CD4-positive, CD25-positive, alpha-beta regulatory T cell (primary cell): ENCODE measurements around the gene ARL10. TPM values are rescaled to one million over a fixed set of nuclear protein-coding genes. Genes with fewer than 3 reads are reported as not detected.
"Not testable (repeated sequence)": the region's sequence is repeated elsewhere in the genome, so short reads cannot be mapped to it uniquely, and the experiment has no call there.

Experiments used
- ATAC-seq, 2 donors: fragments of 150-1000 bp; cut with Tn5 transposase; one replicate each; pipeline ENCODE4 v1.10.0; 2021; ENCODE audit warnings: low read depth in 2 of 2, moderate number of reproducible peaks in 2 of 2, moderate library complexity in 1 of 2
- DNase-seq, 3 donors: peaks; one replicate each; pipeline versions ENCODE4 v3.0.0 to v3.0.0-alpha.2; 2012 to 2022; ENCODE audit warnings: mixed read lengths in 1 of 3
- H3K27ac ChIP-seq: one replicate; pipeline ENCODE4 v1.7.0; 2013; ENCODE audit warnings: mild to moderate bottlenecking, low read length; ENCODE audit not compliant: insufficient read depth, poor library complexity, severe bottlenecking
- H3K27me3 ChIP-seq: one replicate; pipeline ENCODE4 v1.7.0; 2013; ENCODE audit warnings: low read length; ENCODE audit not compliant: control insufficient read depth, insufficient read depth
- H3K36me3 ChIP-seq: one replicate; pipeline ENCODE4 v1.7.0; 2013; ENCODE audit warnings: mild to moderate bottlenecking, low read length, moderate library complexity; ENCODE audit not compliant: control insufficient read depth, insufficient read depth
- H3K4me1 ChIP-seq: 2 replicates; pipeline ENCODE4 v1.7.0; 2013; ENCODE audit warnings: mild to moderate bottlenecking, low read length; ENCODE audit not compliant: insufficient read depth, control insufficient read depth, poor library complexity, severe bottlenecking
- H3K4me3 ChIP-seq: one replicate; pipeline ENCODE4 v1.7.0; 2013; ENCODE audit warnings: low read depth, mild to moderate bottlenecking, low read length, moderate library complexity
- H3K9me3 ChIP-seq, 2 experiments: 1 replicate in 1 of 2; 2 replicates in 1 of 2; pipeline ENCODE4 v1.7.0; 2013; ENCODE audit warnings: low read length in 2 of 2, mild to moderate bottlenecking in 1 of 2, moderate library complexity in 1 of 2; ENCODE audit not compliant: control insufficient read depth in 2 of 2
- H3K27ac Mint-ChIP-seq, 3 donors: one replicate each; pipeline ENCODE4 v1.8.0; 2020 to 2022; ENCODE audit warnings: mild to moderate bottlenecking in 3 of 3, mixed read lengths in 3 of 3, moderate library complexity in 2 of 3
- H3K27me3 Mint-ChIP-seq: one replicate; pipeline ENCODE4 v1.8.0; 2022; ENCODE audit warnings: mild to moderate bottlenecking, mixed read lengths
- H3K36me3 Mint-ChIP-seq: one replicate; pipeline ENCODE4 v1.8.0; 2020; ENCODE audit warnings: mixed read lengths
- H3K4me1 Mint-ChIP-seq, 4 donors: one replicate each; pipeline ENCODE4 v1.8.0; 2020 to 2022; ENCODE audit warnings: mixed read lengths in 4 of 4, mild to moderate bottlenecking in 1 of 4
- H3K4me3 Mint-ChIP-seq, 4 donors: one replicate each; pipeline ENCODE4 v1.8.0; 2020 to 2022; ENCODE audit warnings: mild to moderate bottlenecking in 4 of 4, mixed read lengths in 4 of 4, moderate library complexity in 3 of 4
- H3K9me3 Mint-ChIP-seq, 7 donors: one replicate each; pipeline ENCODE4 v1.8.0; 2020 to 2022; ENCODE audit warnings: mixed read lengths in 7 of 7, mild to moderate bottlenecking in 3 of 7, moderate library complexity in 2 of 7
- polyA plus RNA-seq, 4 donors: library from polyadenylated mRNA; unstranded; fragments of 300-500 nt; fragmentation: Illumina TruSeq; gene quantifications; one replicate each; pipeline ENCODE4 v1.2.3, GENCODE V29; 2021
- total RNA-seq: library from RNA; stranded (reverse); gene quantifications from one replicate; pipeline ENCODE4 v1.2.3, GENCODE V29; 2022

Gene ARL10
- total and polyA plus RNA-seq, 5 donors from 2014 or later: 1.6 to 4.8 (median 2.3) TPM

DNA sequence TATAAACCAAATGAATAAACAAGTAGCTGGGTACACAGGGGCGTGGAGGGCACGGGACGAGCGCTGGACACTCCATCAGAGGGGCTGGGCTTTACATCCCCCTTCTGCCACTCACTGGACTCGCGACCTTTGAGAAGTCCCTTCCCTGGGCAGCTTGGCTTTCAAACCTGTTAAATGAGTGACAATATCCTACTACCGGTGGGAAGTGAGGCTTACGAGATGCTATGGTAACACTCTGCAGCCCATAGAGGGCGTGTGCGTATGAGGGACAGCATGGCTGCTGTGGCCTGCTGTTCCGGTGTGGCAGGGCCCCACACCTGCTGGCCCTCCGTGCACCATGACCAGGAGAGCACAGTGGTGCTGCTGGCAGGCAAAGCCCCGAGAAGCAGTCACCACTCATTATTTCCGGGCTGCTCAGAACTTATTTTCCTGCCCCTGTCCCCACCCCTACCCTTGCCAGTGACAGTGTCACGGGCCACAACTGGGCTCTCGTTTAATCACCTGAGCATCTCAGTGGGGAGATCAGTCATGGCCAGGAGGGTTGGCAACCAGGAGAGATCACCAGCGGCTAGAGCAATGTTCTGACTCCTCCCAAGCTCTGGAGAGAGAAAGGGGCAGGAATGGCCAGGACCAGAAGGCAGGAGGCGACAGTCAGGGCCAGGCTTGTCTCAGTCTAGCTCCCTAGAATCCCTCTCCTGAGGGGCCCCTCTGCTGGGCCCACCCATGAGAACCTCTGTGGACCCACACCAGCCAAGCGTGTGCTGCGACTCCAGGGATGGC lies 40.6 kb downstream of the ARL10 start:
- H3K9me3 Mint-ChIP-seq: no peaks in the 10 kb centered on the region
- Histone ChIP-seq H3K36me3 (peaks cover 40% of the 10 kb centered on the region), H3K9me3 (no peaks in the 10 kb centered on the region), H3K4me3 (no peak overlapping the region), H3K4me1 (no peaks in the 10 kb centered on the region), H3K27me3 (no peaks in the 10 kb centered on the region), H3K27ac (no peak overlapping the region)
- H3K27ac Mint-ChIP-seq: peak overlapping the region in 1 of 3 donors; percentile 62
- peaks cover 21% of the 10 kb centered on the region for H3K36me3 Mint-ChIP-seq
- H3K27me3 Mint-ChIP-seq: no peaks in the 10 kb centered on the region
- no peak overlapping the region for H3K4me3 Mint-ChIP-seq
- no peak for ATAC-seq
- DNase-seq: no peak
- H3K4me1 Mint-ChIP-seq: peaks cover 0 to 4% (median 2%) of the 10 kb centered on the region in 4 donors

DNA sequence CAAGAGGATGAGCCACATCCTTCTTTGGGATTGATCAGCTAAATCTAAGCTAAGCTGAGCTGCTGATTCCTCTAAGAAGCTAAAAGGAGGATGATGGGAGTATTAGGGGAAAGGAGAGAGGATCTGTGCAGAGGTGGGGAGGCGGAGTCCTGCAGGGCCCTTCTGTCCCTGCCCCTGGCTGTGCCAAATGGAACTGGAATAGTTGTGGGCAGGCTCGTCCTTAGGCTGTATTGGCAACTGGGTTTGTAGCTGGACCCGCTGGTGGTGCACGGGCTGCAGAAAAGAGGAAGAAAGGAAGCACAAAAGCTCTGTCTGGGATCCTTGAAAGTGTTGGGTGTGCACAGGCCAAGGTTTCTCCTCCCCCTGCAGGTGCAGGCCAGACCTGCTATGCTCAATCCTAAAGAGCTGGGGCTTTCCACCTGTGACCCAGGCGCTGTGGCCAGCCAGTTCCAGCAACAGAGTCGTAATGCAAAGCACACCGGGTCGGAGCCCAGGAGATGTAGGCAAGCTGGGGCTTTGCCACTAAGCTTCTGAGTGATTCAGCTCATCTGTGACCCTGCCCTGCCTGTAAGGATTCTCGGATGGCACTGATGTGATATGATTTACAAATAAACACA lies 41.3 kb downstream of the ARL10 start:
- peak overlapping the region in 1 of 3 donors; percentile 62 for H3K27ac Mint-ChIP-seq
- no peak overlapping the region for H3K4me3 Mint-ChIP-seq
- H3K36me3 ChIP-seq: peaks cover 36% of the 10 kb centered on the region
- ATAC-seq (peak in 1 of 2 donors; percentile 20), DNase-seq (no peak)
- peaks cover 28% of the 10 kb centered on the region for H3K36me3 Mint-ChIP-seq
- H3K4me1 ChIP-seq: no peaks in the 10 kb centered on the region
- no peaks in the 10 kb centered on the region for H3K9me3 ChIP-seq
- H3K4me1 Mint-ChIP-seq: peaks cover 0 to 10% (median 7%) of the 10 kb centered on the region in 4 donors
- H3K27me3 Mint-ChIP-seq: no peaks in the 10 kb centered on the region
- no peak overlapping the region for H3K4me3 ChIP-seq
- H3K27me3 ChIP-seq: no peaks in the 10 kb centered on the region
- H3K27ac ChIP-seq: no peak overlapping the region
- H3K9me3 Mint-ChIP-seq: no peaks in the 10 kb centered on the region

DNA sequence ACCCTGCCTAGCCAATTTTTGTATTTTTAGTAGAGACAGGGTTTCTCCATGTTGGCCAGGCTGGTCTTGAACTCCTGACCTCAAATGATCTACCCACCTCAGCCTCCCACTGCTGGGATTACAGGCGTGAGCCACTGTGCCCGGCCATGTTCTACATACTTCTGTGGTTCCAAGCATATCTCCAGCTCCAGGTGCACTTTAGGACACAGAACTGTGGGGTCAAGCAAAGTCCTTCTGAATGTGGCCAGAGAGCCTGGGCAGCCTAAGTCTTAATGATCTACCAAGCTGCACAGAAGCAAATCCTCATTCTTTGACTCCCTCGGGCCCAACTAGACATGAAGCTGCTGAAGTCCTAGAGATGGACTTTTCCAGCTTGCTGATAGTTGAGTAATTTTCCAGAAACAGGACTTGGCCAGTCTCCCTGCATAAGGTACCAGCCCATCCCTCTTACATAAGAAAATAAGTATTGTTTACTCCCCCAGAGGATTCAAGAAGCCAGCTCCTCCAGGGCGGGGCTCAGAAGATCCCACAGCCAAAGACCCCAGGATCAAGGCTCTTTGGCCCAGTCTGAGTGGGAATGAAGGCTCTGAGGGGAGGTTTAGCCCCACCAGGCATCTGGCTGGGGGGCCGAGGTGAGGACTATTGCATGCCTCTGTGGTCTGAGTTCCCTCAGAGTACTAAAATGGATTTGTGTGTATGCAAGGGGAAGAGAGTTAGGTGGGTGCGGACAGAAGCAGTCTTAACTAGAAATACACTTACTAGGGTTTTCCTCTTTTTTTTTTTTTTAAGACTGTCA lies 42.4 kb downstream of the ARL10 start:
- H3K27ac Mint-ChIP-seq: peak overlapping the region in 1 of 3 donors; percentile 69

DNA sequence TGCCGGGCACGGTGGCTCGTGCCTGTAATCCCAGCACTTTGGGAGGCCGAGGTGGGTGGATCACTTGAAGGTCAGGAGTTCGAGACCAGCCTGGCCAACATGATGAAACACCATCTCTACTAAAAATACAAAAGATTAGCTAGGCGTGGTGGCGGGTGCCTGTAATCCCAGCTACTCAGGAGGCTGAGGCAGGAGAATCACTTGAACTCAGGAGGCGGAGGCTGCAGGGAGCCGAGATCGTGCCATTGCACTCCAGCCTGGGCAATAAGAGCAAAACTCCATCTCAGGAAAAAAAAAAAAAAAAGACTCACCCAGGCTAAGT lies 42.9 kb downstream of the ARL10 start:
- Mint-ChIP-seq H3K36me3 (peaks cover 26% of the 10 kb centered on the region), H3K4me1 (peaks cover 0 to 21% (median 10%) of the 10 kb centered on the region in 4 donors)
- not testable (repeated sequence) for H3K4me3 Mint-ChIP-seq, H3K4me1 ChIP-seq, ATAC-seq, H3K27me3 Mint-ChIP-seq, H3K27ac Mint-ChIP-seq, H3K9me3 Mint-ChIP-seq, H3K27ac ChIP-seq, H3K4me3 ChIP-seq, DNase-seq, H3K9me3 ChIP-seq, H3K27me3 ChIP-seq
- peaks cover 36% of the 10 kb centered on the region for H3K36me3 ChIP-seq

More for the DNA sequence above, 42.4 kb downstream of the ARL10 start:
- ATAC-seq (no peak), DNase-seq (no peak)
- peaks cover 0 to 16% (median 8%) of the 10 kb centered on the region in 4 donors for H3K4me1 Mint-ChIP-seq
- no peak overlapping the region for H3K4me3 Mint-ChIP-seq
- Histone ChIP-seq H3K4me3 (no peak overlapping the region), H3K9me3 (no peaks in the 10 kb centered on the region), H3K36me3 (peaks cover 36% of the 10 kb centered on the region), H3K27ac (no peak overlapping the region), H3K27me3 (no peaks in the 10 kb centered on the region), H3K4me1 (no peaks in the 10 kb centered on the region)
- H3K36me3 Mint-ChIP-seq: peaks cover 27% of the 10 kb centered on the region
- H3K27me3 Mint-ChIP-seq: no peaks in the 10 kb centered on the region
- H3K9me3 Mint-ChIP-seq: no peaks in the 10 kb centered on the region

DNA sequence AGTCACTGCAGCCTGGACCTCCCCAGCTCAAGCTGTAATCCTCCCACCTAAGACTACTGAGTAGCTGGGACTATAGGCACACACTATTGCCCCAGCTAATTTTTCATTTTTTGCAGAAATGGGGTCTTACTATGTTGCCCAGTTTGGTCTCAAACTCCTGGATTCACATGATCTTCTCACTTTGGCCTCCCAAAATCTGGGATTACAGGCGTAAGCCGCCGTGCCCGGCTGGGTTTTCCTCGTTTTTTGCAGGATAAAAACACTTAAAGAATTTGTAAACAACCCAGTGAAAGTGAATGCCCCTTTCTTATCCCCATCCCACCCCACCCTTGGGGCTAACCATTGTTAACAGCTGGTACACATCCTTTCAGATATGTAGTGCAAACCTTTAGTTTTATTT lies 43.3 kb downstream of the ARL10 start:
- Histone ChIP-seq H3K4me1 (peaks cover under 1% of the 10 kb centered on the region), H3K27me3 (no peaks in the 10 kb centered on the region), H3K9me3 (no peaks in the 10 kb centered on the region), H3K27ac (no peak overlapping the region), H3K36me3 (peaks cover 36% of the 10 kb centered on the region), H3K4me3 (no peak overlapping the region)
- H3K36me3 Mint-ChIP-seq: peaks cover 26% of the 10 kb centered on the region
- H3K27ac Mint-ChIP-seq: no peak overlapping the region
- ATAC-seq: no peak
- no peaks in the 10 kb centered on the region for H3K9me3 Mint-ChIP-seq
- no peak overlapping the region for H3K4me3 Mint-ChIP-seq
- H3K27me3 Mint-ChIP-seq: no peaks in the 10 kb centered on the region
- no peak for DNase-seq
- H3K4me1 Mint-ChIP-seq: peaks cover 0 to 25% (median 10%) of the 10 kb centered on the region in 4 donors

DNA sequence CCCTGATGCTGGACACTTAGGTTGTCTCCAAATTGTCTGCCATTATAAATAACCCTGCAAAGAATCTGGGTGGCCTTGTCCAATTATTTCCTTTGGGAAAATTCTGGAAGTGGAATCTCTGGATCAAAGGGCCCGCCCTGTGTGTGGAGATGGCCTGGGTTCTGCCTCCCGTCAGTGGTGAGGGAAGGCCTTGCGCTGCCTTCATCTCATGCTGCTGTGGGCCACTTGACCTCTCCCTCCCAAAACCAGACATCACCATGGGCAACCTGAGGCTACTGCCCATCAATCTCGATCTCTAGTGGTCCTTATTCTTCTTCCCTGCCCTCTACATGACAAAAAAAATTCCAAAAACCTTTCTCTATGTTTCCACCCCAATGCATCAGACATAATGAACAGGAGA lies 44.5 kb downstream of the ARL10 start:
- peaks cover 34% of the 10 kb centered on the region for H3K36me3 ChIP-seq
- peaks cover 4 to 37% (median 19%) of the 10 kb centered on the region in 4 donors for H3K4me1 Mint-ChIP-seq
- DNase-seq: no peak

DNA sequence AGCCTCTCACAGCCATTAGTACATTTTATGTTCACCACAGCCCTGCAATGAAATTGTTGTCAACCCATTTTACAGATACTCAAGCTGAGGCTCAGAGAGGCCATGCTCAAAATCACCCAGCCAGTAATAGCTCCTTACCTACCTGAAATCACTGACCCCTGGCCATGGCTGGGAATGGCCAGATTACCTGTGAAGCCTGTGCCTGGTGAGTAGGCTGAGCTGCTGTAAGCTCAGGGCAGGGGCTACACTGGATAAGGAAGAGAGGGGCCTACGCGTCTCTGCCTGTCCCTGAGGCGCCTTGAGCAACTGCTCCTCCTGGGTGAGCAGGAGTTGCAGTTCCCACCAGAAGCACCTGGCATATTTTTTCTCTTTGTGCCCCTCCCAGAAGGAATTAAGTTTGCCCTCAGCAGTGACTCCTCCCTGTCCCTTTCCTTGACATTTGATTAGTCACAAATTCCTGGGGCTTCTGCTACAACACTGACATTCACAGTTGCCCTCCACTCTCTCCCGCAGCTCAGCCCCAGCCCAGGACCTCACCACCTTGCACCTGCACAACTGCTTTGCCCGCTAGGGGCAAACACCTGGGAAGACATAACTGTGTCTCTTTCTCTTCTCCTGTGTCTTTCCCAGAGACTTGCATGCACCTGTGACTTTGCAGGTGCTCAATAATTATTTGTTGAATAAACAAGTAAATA lies 45.3 kb downstream of the ARL10 start:
- H3K27ac ChIP-seq: no peak overlapping the region
- H3K27ac Mint-ChIP-seq: no peak overlapping the region
- H3K27me3 ChIP-seq: no peaks in the 10 kb centered on the region
- no peaks in the 10 kb centered on the region for H3K27me3 Mint-ChIP-seq
- no peaks in the 10 kb centered on the region for H3K9me3 Mint-ChIP-seq
- H3K9me3 ChIP-seq: no peaks in the 10 kb centered on the region
- DNase-seq (no peak), ATAC-seq (no peak)
- peaks cover 11 to 46% (median 26%) of the 10 kb centered on the region in 4 donors for H3K4me1 Mint-ChIP-seq
- no peak overlapping the region for H3K4me3 ChIP-seq
- peaks cover 19% of the 10 kb centered on the region for H3K4me1 ChIP-seq
- H3K36me3 ChIP-seq: peaks cover 31% of the 10 kb centered on the region
- H3K4me3 Mint-ChIP-seq: peak overlapping the region in 1 of 4 donors; percentile 68
- H3K36me3 Mint-ChIP-seq: peaks cover 23% of the 10 kb centered on the region

More for the DNA sequence above, 44.5 kb downstream of the ARL10 start:
- H3K27me3 ChIP-seq: no peaks in the 10 kb centered on the region
- no peak overlapping the region for H3K27ac ChIP-seq
- Mint-ChIP-seq H3K27ac (no peak overlapping the region), H3K4me3 (no peak overlapping the region), H3K9me3 (no peaks in the 10 kb centered on the region), H3K27me3 (no peaks in the 10 kb centered on the region), H3K36me3 (peaks cover 26% of the 10 kb centered on the region)
- H3K9me3 ChIP-seq: no peaks in the 10 kb centered on the region
- H3K4me3 ChIP-seq: no peak overlapping the region
- ATAC-seq: no peak
- H3K4me1 ChIP-seq: peaks cover 11% of the 10 kb centered on the region
